A673 (cell line): ENCODE measurements around the gene CDIPT. TPM values are rescaled to one million over a fixed set of nuclear protein-coding genes. Genes with fewer than 3 reads are reported as not detected.

Experiments
- BruUV-seq: library from RNA; stranded (reverse); fragments of 400-500 nt; replicated peaks from 2 replicates; lab custom pipeline; 2021; lab: Mats Ljungman, UMichigan
- CTCF ChIA-PET: fragments of 300-600 bp; sonication (Branson Sonifier 250); formaldehyde crosslinking; loops from one replicate; lab custom pipeline; 2022; ENCODE audit warnings: antibody characterized with exemption; lab: Charles Lee
- POLR2A ChIA-PET: fragments of 300-600 bp; sonication (Branson Sonifier 250); formaldehyde crosslinking; loops from one replicate; lab custom pipeline; 2022; ENCODE audit warnings: antibody characterized with exemption; ENCODE audit not compliant: low non-redundant PET; lab: Charles Lee
- DNase-seq: peaks from one replicate; pipeline ENCODE4 v3.0.0-alpha.2; 2015; ENCODE audit warnings: low spot score
- H3K27ac ChIP-seq: fragments of 200-600 bp; sonication (generic); 2 replicates; pipeline ENCODE4 v1.5.1; 2016; ENCODE audit warnings: mixed run types, low read depth, mild to moderate bottlenecking, mixed read lengths, antibody characterized with exemption, low read length; ENCODE audit not compliant: poor library complexity, severe bottlenecking
- H3K27me3 ChIP-seq: fragments of 200-600 bp; sonication (generic); replicated peaks from 2 replicates; pipeline ENCODE4 v1.6.1; 2017; ENCODE audit warnings: mixed run types, low read depth, mild to moderate bottlenecking, mixed read lengths, antibody characterized with exemption, low read length; ENCODE audit not compliant: insufficient read depth, poor library complexity
- H3K36me3 ChIP-seq: fragments of 200-600 bp; sonication (generic); 2 replicates; pipeline ENCODE4 v1.6.1; 2016; ENCODE audit warnings: mixed run types, mild to moderate bottlenecking, mixed read lengths, antibody characterized with exemption, low read length; ENCODE audit not compliant: insufficient read depth, poor library complexity, severe bottlenecking
- H3K4me1 ChIP-seq: fragments of 200-600 bp; sonication (generic); 2 replicates; pipeline ENCODE4 v1.6.1; 2017; ENCODE audit warnings: mixed run types, mild to moderate bottlenecking, mixed read lengths, antibody characterized with exemption, low read length; ENCODE audit not compliant: insufficient read depth, poor library complexity, severe bottlenecking
- H3K4me3 ChIP-seq: fragments of 200-600 bp; sonication (generic); 2 replicates; pipeline ENCODE4 v1.5.1; 2016; ENCODE audit warnings: low read depth, mixed run types, mild to moderate bottlenecking, mixed read lengths, low read length; ENCODE audit not compliant: poor library complexity, severe bottlenecking
- H3K9me3 ChIP-seq: fragments of 200-600 bp; sonication (generic); 2 replicates; pipeline ENCODE4 v1.6.1; 2016; ENCODE audit warnings: mixed run types, low read depth, mild to moderate bottlenecking, mixed read lengths, antibody characterized with exemption, low read length; ENCODE audit not compliant: poor library complexity, severe bottlenecking
- CTCF ChIP-seq: fragments of 300-800, 200-600 bp; sonication (generic); conservative IDR thresholded peaks from 2 replicates; pipeline ENCODE4 v1.5.1; 2017; ENCODE audit warnings: low read depth, mild to moderate bottlenecking, antibody characterized with exemption, low read length, moderate library complexity, mixed read lengths
- EZH2 ChIP-seq: fragments of 200-600 bp; sonication (generic); IDR thresholded peaks from 2 replicates; pipeline ENCODE4 v1.6.1; 2017; ENCODE audit warnings: borderline replicate concordance, low read depth, mild to moderate bottlenecking, mixed read lengths, antibody characterized with exemption, low read length; ENCODE audit not compliant: poor library complexity, severe bottlenecking
- intact Hi-C: fragments of 100-400 bp; cut with micrococcal nuclease; formaldehyde crosslinking; loops from one replicate; pipeline ENCODE4 v1.10.0; 2022; ENCODE audit not compliant: unreplicated experiment
- total RNA-seq: library from RNA; stranded (reverse); gene quantifications from 2 replicates; pipeline ENCODE4 v1.2.3, GENCODE V29; 2021

The CDIPT gene
- total RNA-seq, 1 experiment from 2014 or later = 51.7 TPM

DNA sequence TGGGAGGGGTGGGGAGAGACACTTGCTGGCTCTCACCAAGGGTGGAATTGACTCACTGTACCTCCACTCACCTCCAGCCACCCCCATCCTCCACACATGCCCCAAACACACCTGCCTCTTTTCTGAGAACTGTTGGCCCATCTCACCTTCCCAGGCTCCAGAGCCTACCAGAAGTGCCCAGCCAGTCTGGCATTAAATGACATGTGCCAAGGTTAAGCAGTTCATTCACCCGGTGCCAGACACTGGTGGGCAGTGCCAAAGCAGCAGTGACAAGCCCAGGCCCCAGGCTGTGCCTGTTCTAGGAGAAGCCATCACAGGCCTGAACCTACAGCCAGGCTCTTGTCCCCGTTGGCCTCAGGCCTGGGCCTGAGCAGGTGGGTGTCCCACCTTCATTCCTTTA, 31.5 kb downstream of the CDIPT start:
- intact Hi-C loops = no loop called here
- no peaks in the 10 kb centered on the region for H3K27me3 ChIP-seq
- H3K4me3 ChIP-seq = no peak overlapping the region
- TF ChIP-seq CTCF (no peak), EZH2 (no peak)
- BruUV-seq = no TSS peak
- H3K36me3 ChIP-seq = no peaks in the 10 kb centered on the region
- DNase-seq = no peak
- no peaks in the 10 kb centered on the region for H3K4me1 ChIP-seq
- CTCF ChIA-PET = no interaction called here
- POLR2A ChIA-PET = no interaction called here
- H3K9me3 ChIP-seq = no peaks in the 10 kb centered on the region
- no peak overlapping the region for H3K27ac ChIP-seq

DNA sequence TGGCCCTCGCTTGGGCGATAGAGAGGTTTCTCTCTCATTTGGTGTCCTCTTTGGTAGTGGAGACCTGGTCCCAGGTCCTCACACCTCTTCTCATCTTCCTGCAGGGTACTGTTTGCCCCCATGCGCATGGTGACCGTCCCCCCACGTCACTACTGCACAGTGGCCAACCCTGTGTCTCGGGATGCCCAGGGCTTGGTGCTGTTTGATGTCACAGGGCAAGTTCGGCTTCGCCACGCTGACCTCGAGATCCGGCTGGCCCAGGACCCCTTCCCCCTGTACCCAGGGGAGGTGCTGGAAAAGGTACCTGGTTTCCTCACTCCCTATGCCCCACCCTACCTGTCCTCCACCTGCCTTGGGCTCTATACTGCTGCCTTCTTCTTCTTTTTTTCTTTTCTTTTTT, 32.3 kb downstream of the CDIPT start:
- Histone ChIP-seq H3K27me3 (no peaks in the 10 kb centered on the region), H3K4me1 (no peaks in the 10 kb centered on the region), H3K9me3 (no peaks in the 10 kb centered on the region), H3K36me3 (no peaks in the 10 kb centered on the region), H3K27ac (no peak overlapping the region), H3K4me3 (no peak overlapping the region)
- TF ChIP-seq EZH2 = no peak
- no peak for TF ChIP-seq CTCF
- intact Hi-C loops = no loop called here
- ChIA-PET POLR2A (no interaction called here), CTCF (no interaction called here)
- no peak for DNase-seq
- no TSS peak for BruUV-seq

DNA sequence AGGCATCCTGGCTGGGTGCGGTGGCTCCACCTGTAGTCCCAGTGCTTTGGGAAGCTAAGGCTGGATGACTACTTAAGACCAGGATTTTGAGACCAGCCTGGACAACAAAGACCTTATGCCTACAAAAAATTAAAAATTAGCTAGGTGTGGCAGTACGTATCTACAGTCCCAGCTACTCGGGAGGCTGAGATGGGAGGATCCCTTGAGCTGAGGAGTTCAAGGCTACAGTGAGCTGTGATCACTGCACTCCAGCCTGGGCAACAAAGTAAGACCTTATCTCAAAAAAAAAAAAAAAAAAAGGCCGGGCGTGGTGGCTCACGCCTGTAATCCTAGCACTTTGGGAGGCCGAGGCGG, 36.7 kb downstream of the CDIPT start:
- H3K36me3 ChIP-seq = no peaks in the 10 kb centered on the region
- peaks cover 19% of the 10 kb centered on the region for H3K4me1 ChIP-seq
- TF ChIP-seq CTCF = no peak
- TF ChIP-seq EZH2 = no peak
- no peaks in the 10 kb centered on the region for H3K9me3 ChIP-seq
- ChIA-PET CTCF (interaction anchor here (0.6 to 0.8 kb wide), 2 partner anchors 13 to 809 kb away, joined by 3 to 6 read pairs; no protein-coding TSS in a partner anchor), POLR2A (interaction anchor here (0.6 kb wide), 1 partner anchor 123 kb away, joined by 6 read pairs; no protein-coding TSS in a partner anchor)
- no peak for DNase-seq
- intact Hi-C loops = no loop called here
- H3K27ac ChIP-seq = no peak overlapping the region
- no peak overlapping the region for H3K4me3 ChIP-seq
- no TSS peak for BruUV-seq
- no peaks in the 10 kb centered on the region for H3K27me3 ChIP-seq
